NCI-H82 treated with DMSO at 0.1 percent for 48 hours (cell line): ENCODE measurements around the gene SYT10.
"Not testable (repeated sequence)": the region's sequence is repeated elsewhere in the genome, so short reads cannot be mapped to it uniquely, and the experiment has no call there.

Experiments used
- DNase-seq: peaks from one replicate; lab custom pipeline; 2025; ENCODE audit not compliant: unreplicated experiment; lab: John Stamatoyannopoulos, UW

SYT10 gene

GRCh38 chr12:33357181-33357580, 82.4 kb downstream of the SYT10 start:
- DNase-seq, result no peak

GRCh38 chr12:33349791-33350190, 89.8 kb downstream of the SYT10 start:
- no peak for DNase-seq

- DNase-seq, result not testable (repeated sequence)
Observed at GRCh38 chr12:33331961-33332398, 107.6 kb downstream of the SYT10 start.

- DNase-seq, result no peak
Observed at GRCh38 chr12:33330940-33331339, 108.7 kb downstream of the SYT10 start.
